ENCODE measurements around the gene CIB2. TPM values are rescaled to one million over a fixed set of nuclear protein-coding genes. Genes with fewer than 3 reads are reported as not detected.
A peak's percentile ranks its signal among the peaks of the same experiment; 100 is the strongest.

Gene CIB2
- polyA plus RNA-seq, 3 donors from 2014 or later = 1.8 to 2.8 TPM; not detected in 1

GRCh38 chr15:78070049-78070700, 61.1 kb downstream of the CIB2 start:
- H3K4me3 Mint-ChIP-seq = peak overlapping the region; percentile 77 to 82 (median 81)
- peak overlapping the region in 1 of 6 donors; percentile 92 for H3K27ac Mint-ChIP-seq
- no peak for DNase-seq
- peaks cover 0 to 5% (median 2%) of the 10 kb centered on the region in 3 donors for H3K27me3 Mint-ChIP-seq (ENCODE audit: low read depth in 3 of 3)
- no peaks in the 10 kb centered on the region for H3K9me3 Mint-ChIP-seq
- peaks cover 16 to 36% of the 10 kb centered on the region in 2 donors for H3K4me1 Mint-ChIP-seq
- H3K36me3 Mint-ChIP-seq = no peaks in the 10 kb centered on the region

- Mint-ChIP-seq H3K27me3 (ENCODE audit: low read depth in 3 of 3) (peaks cover 0 to 5% (median 2%) of the 10 kb centered on the region in 3 donors), H3K9me3 (no peaks in the 10 kb centered on the region), H3K27ac (peak overlapping the region in 1 of 6 donors; percentile 92), H3K4me1 (peaks cover 13 to 31% of the 10 kb centered on the region in 2 donors), H3K4me3 (peak overlapping the region; percentile 77 to 82 (median 81)), H3K36me3 (no peaks in the 10 kb centered on the region)
- no peak for DNase-seq
Observed at GRCh38 chr15:78069462-78070029, 61.7 kb downstream of the CIB2 start.

- Mint-ChIP-seq H3K4me1 (peaks cover 10 to 25% of the 10 kb centered on the region in 2 donors), H3K36me3 (no peaks in the 10 kb centered on the region), H3K4me3 (peak overlapping the region; percentile 77 to 82 (median 81)), H3K9me3 (no peaks in the 10 kb centered on the region), H3K27ac (peak overlapping the region in 1 of 6 donors; percentile 92), H3K27me3 (ENCODE audit: low read depth in 3 of 3) (peaks cover 0 to 5% (median 2%) of the 10 kb centered on the region in 3 donors)
- DNase-seq = no peak
Observed at GRCh38 chr15:78069052-78069414, 62.2 kb downstream of the CIB2 start.

GRCh38 chr15:78067328-78068228, 63.7 kb downstream of the CIB2 start:
- Mint-ChIP-seq H3K4me3 (peak overlapping the region in 4 of 5 donors; percentile 77 to 82 (median 79)), H3K9me3 (no peaks in the 10 kb centered on the region), H3K27me3 (ENCODE audit: low read depth in 3 of 3) (peaks cover 0 to 5% (median 2%) of the 10 kb centered on the region in 3 donors), H3K27ac (peak overlapping the region in 1 of 6 donors; percentile 92), H3K4me1 (peaks cover 15 to 24% of the 10 kb centered on the region in 2 donors), H3K36me3 (no peaks in the 10 kb centered on the region)
- no peak for DNase-seq

GRCh38 chr15:78065973-78066946, 65.0 kb downstream of the CIB2 start:
- Mint-ChIP-seq H3K4me1 (peaks cover 18 to 23% of the 10 kb centered on the region in 2 donors), H3K9me3 (no peaks in the 10 kb centered on the region), H3K27me3 (ENCODE audit: low read depth in 3 of 3) (peaks cover 0 to 5% (median 2%) of the 10 kb centered on the region in 3 donors), H3K4me3 (no peak overlapping the region), H3K36me3 (no peaks in the 10 kb centered on the region), H3K27ac (peak overlapping the region in 1 of 6 donors; percentile 37)
- DNase-seq = no peak

- Mint-ChIP-seq H3K36me3 (no peaks in the 10 kb centered on the region), H3K27ac (no peak overlapping the region), H3K4me1 (peaks cover 18 to 22% of the 10 kb centered on the region in 2 donors), H3K9me3 (no peaks in the 10 kb centered on the region), H3K27me3 (ENCODE audit: low read depth in 3 of 3) (peaks cover 0 to 5% (median 2%) of the 10 kb centered on the region in 3 donors), H3K4me3 (no peak overlapping the region)
- DNase-seq = peak in 2 of 3 donors; percentile 30 to 37
Observed at GRCh38 chr15:78065284-78065872, 65.9 kb downstream of the CIB2 start.

- no peak for DNase-seq
- H3K4me1 Mint-ChIP-seq = peaks cover 18 to 22% of the 10 kb centered on the region in 2 donors
- H3K27ac Mint-ChIP-seq = no peak overlapping the region
- no peaks in the 10 kb centered on the region for H3K36me3 Mint-ChIP-seq
- H3K4me3 Mint-ChIP-seq = no peak overlapping the region
- H3K27me3 Mint-ChIP-seq (ENCODE audit: low read depth in 3 of 3) = peaks cover 0 to 4% (median 0%) of the 10 kb centered on the region in 3 donors
- no peaks in the 10 kb centered on the region for H3K9me3 Mint-ChIP-seq
Observed at GRCh38 chr15:78064544-78064943, 66.7 kb downstream of the CIB2 start.

GRCh38 chr15:78063970-78064385, 67.3 kb downstream of the CIB2 start:
- Mint-ChIP-seq H3K36me3 (no peaks in the 10 kb centered on the region), H3K27ac (no peak overlapping the region), H3K4me1 (peaks cover 21 to 26% of the 10 kb centered on the region in 2 donors), H3K4me3 (no peak overlapping the region), H3K27me3 (ENCODE audit: low read depth in 3 of 3) (peaks cover 0 to 2% (median 0%) of the 10 kb centered on the region in 3 donors), H3K9me3 (no peaks in the 10 kb centered on the region)
- DNase-seq = no peak

- Mint-ChIP-seq H3K4me3 (no peak overlapping the region), H3K36me3 (no peaks in the 10 kb centered on the region), H3K27ac (peak overlapping the region in 5 of 6 donors; percentile 81 to 95 (median 94)), H3K9me3 (no peaks in the 10 kb centered on the region), H3K4me1 (peaks cover 26 to 34% of the 10 kb centered on the region in 2 donors), H3K27me3 (ENCODE audit: low read depth in 3 of 3) (no peaks in the 10 kb centered on the region)
- no peak for DNase-seq
Observed at GRCh38 chr15:78063217-78063616, 68.0 kb downstream of the CIB2 start.

GRCh38 chr15:78061963-78062427, 69.2 kb downstream of the CIB2 start:
- peaks cover 28 to 43% of the 10 kb centered on the region in 2 donors for H3K4me1 Mint-ChIP-seq
- peak; percentile 51 to 58 (median 56) for DNase-seq
- H3K4me3 Mint-ChIP-seq = peak overlapping the region; percentile 74 to 90 (median 82)

GRCh38 chr15:78060232-78060631, 71.0 kb downstream of the CIB2 start:
- peaks cover 0 to 4% (median 0%) of the 10 kb centered on the region in 3 donors for H3K27me3 Mint-ChIP-seq (ENCODE audit: low read depth in 3 of 3)

More at GRCh38 chr15:78061963-78062427, 69.2 kb downstream of the CIB2 start:
- Mint-ChIP-seq H3K27me3 (ENCODE audit: low read depth in 3 of 3) (no peaks in the 10 kb centered on the region), H3K9me3 (no peaks in the 10 kb centered on the region), H3K36me3 (no peaks in the 10 kb centered on the region), H3K27ac (peak overlapping the region in 5 of 6 donors; percentile 93 to 96 (median 94))

GRCh38 chr15:78059110-78059839, 72.0 kb downstream of the CIB2 start:
- Mint-ChIP-seq H3K27me3 (ENCODE audit: low read depth in 3 of 3) (peaks cover 0 to 4% (median 0%) of the 10 kb centered on the region in 3 donors), H3K4me1 (peaks cover 55 to 70% of the 10 kb centered on the region in 2 donors), H3K4me3 (no peak overlapping the region), H3K27ac (peak overlapping the region; percentile 2 to 67 (median 30)), H3K36me3 (no peaks in the 10 kb centered on the region), H3K9me3 (no peaks in the 10 kb centered on the region)
- DNase-seq = no peak

More at GRCh38 chr15:78060232-78060631, 71.0 kb downstream of the CIB2 start:
- no peaks in the 10 kb centered on the region for H3K9me3 Mint-ChIP-seq
- H3K4me1 Mint-ChIP-seq = peaks cover 46 to 61% of the 10 kb centered on the region in 2 donors
- no peak for DNase-seq
- peak overlapping the region in 3 of 6 donors; percentile 7 to 37 (median 19) for H3K27ac Mint-ChIP-seq
- H3K36me3 Mint-ChIP-seq = no peaks in the 10 kb centered on the region
- H3K4me3 Mint-ChIP-seq = no peak overlapping the region

All from immature natural killer cell (primary cell).